ENCODE data around the gene ZBTB16.
"Not testable (repeated sequence)": the region's sequence is repeated elsewhere in the genome, so short reads cannot be mapped to it uniquely, and the experiment has no call there.

ZBTB16 gene

DNA sequence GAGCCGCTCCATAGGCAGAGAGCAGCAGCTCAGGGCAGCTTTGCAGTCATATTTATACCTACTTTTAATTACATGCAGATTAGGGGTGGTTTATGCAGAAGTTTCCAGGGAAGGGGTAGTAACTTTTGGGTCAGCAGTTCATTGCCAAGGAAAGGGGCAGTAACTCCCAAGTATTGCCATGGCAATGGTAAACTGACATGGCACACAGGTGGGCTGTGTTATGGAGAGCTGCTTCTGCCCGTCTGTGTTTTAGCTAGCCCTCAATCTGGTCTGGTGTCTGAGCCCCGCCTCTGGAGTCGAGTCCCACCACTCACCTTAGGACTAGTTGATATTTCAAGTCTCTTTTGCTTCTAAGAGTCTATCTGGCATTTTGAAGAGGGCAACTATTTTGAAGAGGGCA is 12.2 kb upstream of the ZBTB16 start:
- DNase-seq = no peak

DNA sequence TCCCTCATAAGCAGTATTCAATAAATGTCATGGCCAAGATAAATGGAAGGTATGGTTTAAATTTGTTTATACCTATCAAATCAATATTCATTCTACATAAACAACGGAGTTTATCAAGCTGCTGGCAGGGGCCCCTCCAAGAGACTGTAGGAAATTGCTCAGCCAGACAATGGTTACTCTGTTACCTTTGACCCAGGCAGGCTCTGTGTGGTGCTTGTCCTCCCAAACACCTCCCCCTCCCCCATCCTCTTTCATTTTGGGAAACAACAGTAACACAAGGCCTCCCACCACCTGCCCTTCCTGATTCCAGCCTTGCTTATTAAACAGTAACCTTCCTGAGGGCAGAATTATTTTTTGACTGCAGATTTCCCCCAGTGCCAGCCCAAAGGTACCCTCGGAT is 10.5 kb upstream of the ZBTB16 start:
- no peak for DNase-seq

DNA sequence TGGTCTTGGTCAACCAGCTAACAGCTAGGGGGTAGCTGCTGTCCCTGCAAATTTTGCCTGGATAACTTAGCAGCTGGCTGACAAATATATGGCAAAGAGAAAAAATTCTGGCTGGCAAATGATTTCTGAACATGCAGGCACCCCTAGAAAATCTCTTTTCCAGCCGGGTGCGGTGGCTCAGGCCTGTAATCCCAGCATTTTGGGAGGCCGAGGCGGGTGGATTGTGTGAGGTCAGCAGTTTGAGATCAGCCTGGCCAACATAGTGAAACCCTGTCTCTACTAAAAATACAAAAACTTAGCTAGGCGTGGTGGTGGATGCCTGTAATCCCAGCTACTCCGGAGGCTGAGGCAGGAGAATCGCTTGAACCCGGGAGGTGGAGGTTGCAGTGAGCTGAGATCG is 9.7 kb upstream of the ZBTB16 start:
- not testable (repeated sequence) for DNase-seq

DNA sequence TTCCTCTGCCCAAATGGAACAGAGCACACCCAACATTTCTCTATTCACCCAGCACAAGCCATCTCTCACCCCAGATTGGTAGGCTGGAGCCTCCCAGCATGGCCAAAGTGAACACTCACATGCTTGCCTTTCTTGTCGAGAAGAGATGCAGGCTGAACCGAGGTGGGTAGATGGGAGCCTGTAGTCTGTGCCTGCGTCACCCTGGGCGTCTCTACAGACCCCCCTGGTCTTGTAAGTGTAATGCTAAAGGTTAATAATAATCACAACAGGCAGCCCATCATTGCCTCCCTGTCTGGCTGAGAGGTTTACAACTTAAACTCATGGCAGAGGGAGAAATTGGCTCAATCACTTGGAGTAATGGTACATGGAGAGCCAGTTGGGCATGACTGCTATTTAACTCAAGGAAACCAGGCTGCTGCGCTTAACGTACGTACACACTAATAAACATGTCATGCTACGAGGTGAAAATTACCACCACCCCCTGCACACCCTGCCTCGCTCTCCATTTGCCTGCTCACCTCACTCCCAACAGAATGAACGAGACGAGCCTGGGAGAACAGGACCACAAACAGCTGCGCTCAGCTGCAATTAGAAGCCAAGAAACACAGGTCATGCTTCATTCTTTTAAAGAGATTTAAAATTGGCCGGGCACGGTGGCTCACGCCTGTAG is 9.1 kb upstream of the ZBTB16 start:
- no peak for DNase-seq

DNA sequence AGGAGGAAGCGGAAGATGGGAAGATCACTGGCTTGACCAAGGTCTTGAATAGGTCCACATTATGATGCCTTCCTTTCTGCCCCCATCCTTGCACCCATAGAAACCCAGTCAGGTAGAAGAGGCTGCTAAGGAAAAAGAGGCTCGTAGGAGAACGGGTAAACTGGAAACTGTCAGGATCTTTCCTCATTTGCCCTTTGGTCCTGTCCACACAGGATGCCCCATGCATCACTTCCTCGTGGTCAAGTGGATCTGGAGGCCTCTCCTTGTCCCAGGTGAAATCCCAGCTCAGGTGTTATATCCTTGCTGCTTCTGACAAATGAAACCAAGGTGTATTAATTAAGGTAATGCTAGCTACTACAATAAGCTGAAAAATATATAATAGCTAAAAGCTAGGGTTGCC is 8.0 kb upstream of the ZBTB16 start:
- DNase-seq = no peak

DNA sequence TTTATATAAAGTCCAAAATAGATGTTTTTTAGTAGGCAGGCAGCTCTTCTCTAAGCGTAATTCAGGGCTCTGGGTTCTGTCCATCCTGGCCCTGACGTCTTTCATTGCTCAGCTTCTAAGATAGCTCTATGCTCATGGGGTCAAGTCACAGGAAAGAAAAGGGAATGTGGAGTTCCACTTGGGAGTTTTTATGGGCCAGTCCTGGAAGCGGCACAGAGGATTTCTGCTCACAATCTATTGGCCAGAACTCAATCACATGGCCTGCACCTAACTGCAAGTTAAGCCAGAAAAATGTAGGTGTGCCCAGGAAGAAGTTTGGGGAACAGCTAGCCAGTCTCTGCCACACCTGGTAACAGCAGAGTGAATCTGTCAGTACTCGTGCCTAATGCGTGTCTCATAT is 7.4 kb upstream of the ZBTB16 start:
- DNase-seq = no peak

DNA sequence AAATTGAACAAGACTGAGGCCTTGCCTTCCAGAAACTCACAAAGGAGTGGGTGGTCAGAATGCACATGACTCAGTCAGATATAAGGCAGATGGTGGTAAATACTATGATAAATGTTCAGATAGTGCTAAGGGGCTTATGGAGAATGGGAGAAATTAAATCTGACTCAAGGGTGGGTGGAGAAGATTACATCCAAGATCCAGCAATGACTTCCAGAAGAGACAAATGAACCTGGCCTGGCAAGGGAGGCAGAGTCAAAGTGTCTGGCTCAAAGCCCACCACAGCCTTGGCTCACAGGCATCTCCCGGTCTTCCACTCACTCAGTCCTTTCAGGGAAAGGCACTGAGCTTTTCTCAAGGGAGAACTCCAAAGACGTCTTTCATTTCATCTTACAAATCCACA is 6.1 kb upstream of the ZBTB16 start:
- no peak for DNase-seq

DNA sequence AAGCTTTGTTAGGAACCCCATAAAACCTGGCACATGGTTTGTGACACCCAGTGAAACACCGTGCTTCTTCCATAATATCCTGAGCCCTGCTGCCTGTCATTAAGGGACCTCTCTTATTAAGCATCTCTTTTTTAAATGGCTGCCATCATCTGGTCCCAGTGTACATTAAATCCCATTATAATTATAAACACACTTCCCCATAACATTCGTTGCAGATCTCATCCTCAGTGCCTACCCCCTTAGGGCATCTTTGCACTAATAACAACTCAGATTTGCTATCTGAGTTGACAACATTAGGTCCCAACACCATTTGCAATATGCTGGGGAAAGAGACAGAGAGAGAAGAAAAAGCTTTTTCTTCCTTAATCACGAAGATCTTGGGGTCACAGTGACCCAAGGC is 4.7 kb upstream of the ZBTB16 start:
- DNase-seq = no peak

DNA sequence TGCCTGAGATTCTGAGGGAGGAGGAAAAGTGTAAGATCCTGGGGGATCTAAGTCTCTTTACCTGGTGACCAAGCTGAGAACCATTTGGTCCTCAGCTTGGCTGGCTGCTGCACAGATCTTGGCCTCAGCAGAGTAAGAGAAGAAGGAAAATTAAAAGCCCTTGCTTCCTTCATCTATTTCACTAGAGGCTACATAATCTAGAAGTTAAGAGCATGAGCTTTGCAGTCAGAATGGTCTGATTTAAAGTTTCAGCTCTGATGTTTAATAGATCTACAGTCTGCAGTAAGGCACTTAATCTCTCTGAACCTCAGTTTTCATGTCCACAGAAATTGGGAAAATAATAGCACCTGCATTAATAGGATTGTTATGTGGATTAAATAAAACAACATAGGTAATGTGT is 3.1 kb upstream of the ZBTB16 start:
- DNase-seq = no peak

DNA sequence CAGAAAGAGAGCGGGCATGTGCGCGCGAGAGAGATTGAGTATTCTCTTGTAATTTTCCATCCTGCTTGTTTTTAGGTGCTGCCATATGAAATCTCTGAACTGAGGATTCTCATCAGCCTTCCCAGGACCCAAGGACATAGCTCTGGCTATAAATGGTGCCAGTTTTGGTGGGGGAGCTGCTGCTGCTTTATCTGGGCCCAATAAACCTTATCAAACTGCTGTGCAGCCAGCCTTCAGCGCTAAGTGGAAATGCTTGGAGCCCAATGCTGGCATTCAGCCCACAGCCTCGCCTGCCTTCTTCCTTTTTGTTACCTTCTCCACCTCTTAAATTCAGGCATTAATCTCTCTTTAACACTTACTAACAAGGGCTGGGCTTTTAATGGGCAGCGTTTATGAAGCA is 2.4 kb upstream of the ZBTB16 start:
- peak; percentile 65 for DNase-seq

DNA sequence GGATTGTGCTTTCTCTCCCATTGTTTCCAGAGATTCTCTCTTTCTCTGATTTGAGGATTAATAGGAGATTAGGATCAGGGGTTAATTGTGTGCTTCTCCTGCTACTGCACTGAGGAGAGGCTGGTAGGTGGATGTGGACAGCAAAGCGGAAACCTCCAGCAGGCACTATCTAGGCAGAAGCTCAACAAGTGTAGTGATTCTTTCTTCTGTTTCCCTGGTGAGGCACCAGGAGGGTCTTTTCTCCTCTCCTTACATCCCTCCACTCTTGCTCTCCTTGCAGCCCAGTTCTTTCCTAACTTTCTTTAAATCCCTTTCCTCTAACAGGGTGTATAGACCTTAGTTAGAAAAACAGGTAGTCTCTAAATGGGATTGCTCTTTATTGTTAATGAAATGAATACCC is 1.9 kb upstream of the ZBTB16 start:
- no peak for DNase-seq

DNA sequence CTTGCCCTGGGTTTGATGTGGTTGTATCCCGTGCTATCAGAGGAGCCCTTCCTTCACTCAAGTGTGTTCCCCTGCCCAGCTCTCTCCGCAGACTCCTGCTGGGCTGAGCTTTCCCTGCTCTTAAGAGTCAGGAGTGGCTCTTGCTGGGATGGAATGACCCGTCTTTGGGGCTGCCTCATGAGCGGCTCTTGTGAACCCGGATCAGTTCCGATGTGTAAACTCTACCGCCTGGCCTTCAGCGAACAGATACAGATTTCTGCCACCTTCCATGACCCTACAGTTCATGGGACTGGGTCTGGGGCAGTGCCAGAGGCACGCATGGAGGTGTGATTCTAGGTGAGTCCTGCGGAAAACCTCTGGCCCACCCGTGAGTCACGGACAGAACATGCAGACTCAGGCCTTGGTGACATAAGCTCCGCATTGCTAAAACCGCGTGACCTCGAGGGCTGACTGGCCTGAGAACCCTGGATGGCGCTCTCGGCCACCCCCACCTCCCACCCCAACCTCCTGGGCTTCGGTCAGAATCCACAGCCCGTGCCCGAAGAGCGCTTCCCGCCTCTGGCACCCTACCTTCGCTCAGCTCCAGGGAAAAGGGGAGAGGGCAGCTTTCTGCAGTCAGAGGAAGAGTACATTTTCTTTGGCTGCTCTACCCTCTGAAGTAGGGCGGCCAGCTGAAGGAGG is 1.3 kb upstream of the ZBTB16 start:
- DNase-seq = peak; percentile 32

DNA sequence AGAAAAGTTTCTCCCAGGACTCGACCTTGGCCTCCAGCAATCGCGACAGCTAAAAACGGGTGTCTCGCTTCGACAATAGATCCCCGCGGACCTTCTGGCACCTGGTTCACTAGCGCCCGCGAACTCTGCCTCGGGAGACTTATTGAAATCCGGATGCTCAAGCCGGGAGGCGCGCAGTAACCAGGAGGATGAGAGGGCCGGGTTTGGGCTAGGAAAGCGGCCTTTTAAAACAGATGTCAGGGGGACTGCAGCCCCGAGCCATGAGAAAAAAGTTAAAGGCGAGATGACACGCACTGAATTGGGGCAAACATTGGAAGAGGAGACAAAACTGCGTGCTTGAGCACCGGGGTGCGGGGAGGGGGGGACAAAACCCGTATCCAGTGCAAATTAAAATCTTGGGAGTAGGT is 637 bp upstream of the ZBTB16 start:
- DNase-seq = no peak

DNA sequence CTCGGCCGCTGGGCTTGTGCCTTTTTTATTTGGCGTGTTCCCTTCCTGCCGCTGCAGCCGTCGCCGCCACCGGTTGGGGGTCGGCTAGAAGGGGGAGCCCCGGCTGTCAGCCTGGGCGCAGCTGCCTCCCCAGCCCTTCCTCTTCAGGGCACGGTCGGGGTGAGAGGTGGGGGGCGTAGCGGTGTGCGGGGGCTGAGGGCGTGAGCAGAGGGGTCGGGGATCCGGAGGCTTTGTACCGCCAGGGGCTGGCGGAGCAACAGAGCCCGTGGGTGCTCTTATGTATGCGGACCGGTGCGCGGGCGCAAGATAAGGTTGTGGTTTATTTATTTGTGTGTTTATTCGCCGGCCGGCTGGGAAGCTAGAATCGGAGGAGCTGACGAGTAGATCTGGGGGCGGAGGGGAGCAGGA is 477 bp downstream of the ZBTB16 start:
- peak; percentile 52 for DNase-seq

DNA sequence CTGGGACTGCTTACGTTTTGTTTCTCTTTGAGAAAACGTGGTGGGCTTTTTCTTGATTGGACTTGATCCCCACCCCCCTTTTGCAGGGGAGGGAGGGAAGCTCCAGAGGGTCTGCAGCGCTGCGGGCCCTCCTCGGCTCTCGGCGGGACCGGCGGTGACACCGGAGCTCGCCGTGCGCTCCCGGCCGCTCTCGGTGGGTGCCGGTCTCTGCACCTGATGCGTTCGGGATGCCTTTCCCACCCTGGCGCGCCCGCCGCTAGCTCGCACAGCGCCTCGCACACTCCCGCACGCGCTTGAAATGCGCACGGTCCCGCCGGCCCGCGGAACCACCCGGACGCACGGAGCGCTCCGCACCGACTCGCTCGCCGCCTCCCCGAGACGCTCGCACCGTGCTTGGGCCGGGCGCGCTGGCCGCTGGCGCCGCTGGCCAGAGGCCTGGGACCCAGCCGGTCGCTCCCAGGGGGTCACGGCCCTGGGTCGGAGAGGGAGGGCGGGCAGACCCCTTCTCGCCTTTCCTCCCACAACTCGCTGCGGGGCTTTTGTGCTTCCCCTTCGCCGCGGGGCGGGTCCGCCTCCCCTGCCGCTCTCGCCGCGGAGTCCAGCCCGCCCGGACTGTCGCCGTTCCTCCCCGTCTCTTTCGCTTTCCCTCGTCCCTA is 1.0 kb downstream of the ZBTB16 start:
- peak; percentile 23 for DNase-seq

DNA sequence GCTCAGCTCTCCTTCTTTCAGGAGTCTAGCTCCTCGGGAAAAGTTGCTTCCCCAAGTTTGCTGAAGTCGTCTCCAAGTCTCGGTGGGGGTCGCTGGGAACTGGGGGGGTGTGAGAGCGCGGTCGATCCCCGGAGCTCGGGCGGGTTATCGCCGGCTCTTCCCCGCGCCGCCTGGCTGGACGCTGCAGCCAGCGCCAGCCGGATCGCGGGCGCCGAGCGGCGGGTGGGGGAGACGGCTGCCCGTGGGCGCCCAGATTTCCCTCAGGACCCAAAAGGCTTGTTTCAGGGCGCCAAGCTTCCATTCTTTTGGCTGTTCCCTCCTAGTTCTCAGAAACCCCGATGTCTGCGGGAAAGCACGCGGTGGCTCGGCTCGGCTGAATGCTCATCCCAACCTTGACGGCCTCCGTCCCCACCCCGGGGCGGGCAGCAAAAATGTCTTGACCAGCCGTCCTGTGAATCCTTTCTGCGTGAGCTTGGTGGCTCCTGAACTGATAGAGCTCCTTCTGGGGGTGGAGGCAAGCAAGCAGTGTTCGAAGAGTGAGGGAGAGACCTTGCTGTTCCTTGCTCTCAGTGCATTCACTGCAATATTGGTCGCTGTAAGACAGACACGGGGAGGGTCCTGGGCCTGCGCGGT is 1.7 kb downstream of the ZBTB16 start:
- peak; percentile 32 for DNase-seq

DNA sequence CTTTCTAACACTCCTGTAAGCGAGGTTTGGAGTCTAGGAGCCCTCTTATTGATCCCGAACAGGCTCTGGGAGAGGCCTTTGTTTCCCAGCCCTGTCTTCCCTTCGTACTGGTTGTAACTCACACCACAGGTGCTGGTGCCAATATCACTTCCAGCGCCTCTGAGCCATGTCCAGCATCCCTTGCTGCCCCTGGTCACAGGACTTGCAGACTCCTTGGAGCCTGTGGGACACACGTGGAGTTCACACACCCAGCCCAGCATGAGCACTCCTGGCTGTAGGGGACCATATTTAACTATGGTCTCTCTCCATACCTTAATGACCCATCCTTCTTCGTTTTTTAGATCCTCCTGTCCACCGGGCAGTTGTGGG is 2.2 kb downstream of the ZBTB16 start:
- no peak for DNase-seq

DNA sequence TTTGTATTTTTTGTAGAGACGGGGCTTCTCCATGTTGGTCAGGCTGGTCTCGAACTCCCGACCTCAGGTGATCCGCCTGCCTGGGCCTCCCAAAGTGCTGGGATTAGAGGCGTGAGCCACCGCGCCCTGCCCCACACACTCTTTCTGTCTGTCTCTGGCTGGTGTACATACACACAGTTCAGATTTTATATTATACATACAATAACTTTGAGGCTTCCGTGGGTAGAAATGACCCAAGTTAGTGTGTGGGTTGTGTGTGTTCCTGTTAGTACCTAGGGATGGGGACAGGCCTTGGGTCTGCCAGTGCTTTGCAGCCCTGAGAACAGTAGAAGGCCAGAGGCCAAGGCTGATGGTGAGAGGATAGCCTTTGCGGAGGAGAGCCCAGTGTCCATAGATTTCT is 2.8 kb downstream of the ZBTB16 start:
- no peak for DNase-seq

DNA sequence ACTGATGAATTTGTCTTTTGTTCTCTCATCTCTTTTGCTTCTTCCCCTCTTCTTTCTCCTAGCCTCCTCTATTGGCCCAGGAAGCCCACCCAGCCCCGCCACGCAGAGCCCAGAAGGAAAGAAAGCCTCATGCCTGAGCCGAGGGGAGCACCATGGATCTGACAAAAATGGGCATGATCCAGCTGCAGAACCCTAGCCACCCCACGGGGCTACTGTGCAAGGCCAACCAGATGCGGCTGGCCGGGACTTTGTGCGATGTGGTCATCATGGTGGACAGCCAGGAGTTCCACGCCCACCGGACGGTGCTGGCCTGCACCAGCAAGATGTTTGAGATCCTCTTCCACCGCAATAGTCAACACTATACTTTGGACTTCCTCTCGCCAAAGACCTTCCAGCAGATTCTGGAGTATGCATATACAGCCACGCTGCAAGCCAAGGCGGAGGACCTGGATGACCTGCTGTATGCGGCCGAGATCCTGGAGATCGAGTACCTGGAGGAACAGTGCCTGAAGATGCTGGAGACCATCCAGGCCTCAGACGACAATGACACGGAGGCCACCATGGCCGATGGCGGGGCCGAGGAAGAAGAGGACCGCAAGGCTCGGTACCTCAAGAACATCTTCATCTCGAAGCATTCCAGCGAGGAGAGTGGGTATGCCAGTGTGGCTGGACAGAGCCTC is 3.8 kb downstream of the ZBTB16 start:
- DNase-seq = no peak

DNA sequence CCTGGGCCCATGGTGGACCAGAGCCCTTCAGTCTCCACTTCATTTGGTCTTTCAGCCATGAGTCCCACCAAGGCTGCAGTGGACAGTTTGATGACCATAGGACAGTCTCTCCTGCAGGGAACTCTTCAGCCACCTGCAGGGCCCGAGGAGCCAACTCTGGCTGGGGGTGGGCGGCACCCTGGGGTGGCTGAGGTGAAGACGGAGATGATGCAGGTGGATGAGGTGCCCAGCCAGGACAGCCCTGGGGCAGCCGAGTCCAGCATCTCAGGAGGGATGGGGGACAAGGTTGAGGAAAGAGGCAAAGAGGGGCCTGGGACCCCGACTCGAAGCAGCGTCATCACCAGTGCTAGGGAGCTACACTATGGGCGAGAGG is 4.3 kb downstream of the ZBTB16 start:
- DNase-seq = no peak

DNA sequence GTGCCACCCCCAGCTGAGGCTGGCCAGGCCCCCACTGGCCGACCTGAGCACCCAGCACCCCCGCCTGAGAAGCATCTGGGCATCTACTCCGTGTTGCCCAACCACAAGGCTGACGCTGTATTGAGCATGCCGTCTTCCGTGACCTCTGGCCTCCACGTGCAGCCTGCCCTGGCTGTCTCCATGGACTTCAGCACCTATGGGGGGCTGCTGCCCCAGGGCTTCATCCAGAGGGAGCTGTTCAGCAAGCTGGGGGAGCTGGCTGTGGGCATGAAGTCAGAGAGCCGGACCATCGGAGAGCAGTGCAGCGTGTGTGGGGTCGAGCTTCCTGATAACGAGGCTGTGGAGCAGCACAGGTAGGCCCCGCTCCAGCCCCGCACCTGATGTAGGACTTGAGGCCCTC is 4.7 kb downstream of the ZBTB16 start:
- no peak for DNase-seq

DNA sequence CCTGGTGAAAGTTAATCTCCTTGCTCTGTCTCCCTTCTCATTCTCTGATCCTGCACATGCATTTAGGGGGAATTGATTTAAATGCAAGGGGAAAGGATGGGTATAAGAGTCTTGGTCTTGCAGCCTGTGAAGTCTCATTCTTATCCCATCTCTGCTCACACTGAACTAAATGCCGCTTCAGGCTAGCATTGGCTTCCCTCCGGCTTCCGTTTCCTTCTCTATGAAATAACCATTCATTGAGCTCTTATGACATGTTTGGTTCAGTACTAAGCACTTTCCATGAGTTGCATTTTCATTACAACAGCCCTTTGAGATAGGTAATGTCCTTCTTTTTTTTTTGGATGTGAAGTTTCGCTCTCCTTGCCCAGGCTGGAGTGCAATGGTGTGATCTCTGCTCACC is 5.6 kb downstream of the ZBTB16 start:
- no peak for DNase-seq

DNA sequence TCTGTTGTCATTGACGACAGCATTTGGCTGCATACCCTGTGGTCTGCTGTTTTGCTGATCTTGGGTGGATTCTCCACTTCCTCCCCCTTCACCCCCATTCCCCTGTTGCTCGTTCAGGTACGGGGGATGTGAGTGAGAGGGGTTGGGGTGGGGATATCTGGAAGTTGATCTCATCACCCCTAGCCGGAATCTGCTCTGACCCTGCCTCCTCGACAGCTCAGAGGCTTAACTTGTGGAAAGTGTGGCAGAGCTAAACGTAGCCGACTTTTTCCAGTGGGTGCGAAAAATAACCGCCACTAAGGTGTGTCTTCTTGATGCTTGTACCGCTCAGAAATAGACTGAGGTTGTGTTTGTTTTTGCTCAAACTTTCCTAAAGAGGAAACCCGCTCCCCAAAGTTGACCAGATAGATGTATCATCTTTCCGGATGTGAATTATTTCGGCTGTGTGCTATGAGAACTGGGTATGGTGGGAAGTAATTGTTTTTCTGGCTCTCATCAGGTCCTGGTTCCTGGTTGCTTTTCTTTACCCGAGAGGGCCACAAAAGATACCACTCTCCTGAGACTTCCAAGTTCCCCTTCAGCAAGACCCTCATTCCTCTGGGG is 6.6 kb downstream of the ZBTB16 start:
- DNase-seq = no peak
